GM19467 (cell line): Measurements from ENCODE around the gene C16orf74.
A peak's percentile ranks its signal among the peaks of the same experiment; 100 is the strongest.

Experiments
- ATAC-seq: cut with Tn5 transposase; IDR thresholded peaks from one replicate; pipeline ENCODE4 v1.9.1; 2021; ENCODE audit warnings: mild to moderate bottlenecking, moderate library complexity; ENCODE audit not compliant: unreplicated experiment

The C16orf74 gene

DNA sequence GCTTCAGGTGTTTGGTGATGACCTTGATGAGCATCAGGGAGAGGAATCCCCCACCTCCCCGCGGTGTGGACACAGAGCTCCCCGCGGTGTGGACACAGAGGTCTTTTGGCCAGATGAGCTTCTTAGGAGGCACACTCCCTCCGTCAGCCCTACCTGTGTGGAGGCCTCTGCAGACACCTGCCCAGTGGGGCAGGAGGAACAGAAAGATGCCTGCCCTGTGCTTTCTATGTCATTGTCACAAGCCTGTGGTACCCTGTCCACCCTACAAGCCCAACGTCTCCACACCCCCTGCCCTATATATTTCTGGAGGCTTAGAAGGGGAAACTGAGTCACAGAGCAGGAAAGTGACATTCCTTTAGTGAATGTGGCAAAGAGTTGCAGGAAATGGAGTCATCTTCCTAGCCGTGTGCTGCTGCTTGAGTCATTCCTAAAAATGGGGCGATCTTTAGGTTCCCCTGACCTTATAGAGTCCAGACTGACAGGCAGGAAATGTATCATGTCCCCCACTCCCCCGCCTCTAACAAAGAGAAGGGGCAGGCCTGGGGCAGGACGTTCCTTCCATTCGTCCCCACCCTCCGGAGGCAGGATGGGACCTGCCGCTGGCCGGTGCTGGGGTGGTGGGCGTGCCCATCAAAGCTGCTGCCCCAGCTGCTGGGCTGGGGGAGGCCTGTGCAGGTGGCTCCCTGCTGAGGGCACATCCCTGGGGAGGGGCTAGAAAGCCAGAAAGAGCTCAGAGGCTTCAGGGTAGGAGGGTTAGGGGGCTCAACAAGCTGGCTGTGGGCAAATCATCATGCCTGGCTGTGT lies 1.0 kb upstream of the C16orf74 start:
- no peak for ATAC-seq

DNA sequence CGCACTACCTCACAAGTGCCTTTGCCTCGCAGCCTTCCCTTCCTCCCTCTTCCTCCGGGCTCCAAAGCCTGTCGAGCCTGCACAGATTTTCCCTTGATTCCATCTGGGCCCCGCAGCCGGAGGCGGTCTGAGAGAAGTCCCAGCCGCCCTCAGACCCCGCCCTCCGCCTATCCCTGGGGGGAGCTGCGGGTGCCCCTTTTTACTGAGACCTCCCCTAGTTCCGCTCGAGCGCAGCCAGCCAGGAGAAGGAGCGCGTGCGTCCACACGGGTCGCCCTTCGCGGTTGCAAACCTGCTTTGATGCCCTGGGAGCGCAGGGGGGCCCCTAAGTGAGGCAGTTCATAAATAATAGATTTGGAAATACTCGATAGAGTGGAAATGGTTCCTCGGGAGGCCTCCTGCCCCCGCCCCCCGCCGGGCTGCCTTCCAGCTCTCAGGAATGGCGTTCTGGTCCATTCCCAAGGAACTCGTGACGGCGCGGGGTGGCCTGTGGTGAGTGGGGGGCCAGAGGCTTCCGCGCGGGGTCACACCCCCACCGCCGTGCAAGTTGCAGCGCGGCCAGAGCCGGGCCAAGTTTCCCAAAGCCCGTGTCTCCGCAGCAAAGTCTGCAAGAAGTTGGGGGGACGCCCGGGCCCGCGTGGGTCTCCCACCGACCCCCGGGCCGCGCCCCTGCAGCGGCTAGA lies 610 bp downstream of the C16orf74 start:
- no peak for ATAC-seq

DNA sequence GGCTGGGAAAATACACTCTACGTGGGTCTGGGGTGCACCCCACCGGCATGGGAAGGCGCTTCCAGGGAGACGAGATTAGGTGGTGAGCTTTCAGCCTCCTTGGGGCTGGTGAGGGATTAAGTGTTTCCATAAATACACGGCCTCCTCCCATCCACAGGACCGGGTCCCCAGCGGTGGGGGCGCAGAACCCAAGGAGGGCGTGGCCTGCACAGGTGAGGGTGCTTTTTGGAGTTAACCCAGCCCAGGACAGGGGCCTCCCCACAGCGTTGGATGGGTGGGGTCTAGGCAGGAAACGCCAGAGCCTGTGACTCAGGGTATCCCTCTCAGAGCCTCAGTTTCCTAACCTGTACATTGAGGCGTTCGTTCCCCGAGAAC lies 1.1 kb downstream of the C16orf74 start:
- no peak for ATAC-seq

DNA sequence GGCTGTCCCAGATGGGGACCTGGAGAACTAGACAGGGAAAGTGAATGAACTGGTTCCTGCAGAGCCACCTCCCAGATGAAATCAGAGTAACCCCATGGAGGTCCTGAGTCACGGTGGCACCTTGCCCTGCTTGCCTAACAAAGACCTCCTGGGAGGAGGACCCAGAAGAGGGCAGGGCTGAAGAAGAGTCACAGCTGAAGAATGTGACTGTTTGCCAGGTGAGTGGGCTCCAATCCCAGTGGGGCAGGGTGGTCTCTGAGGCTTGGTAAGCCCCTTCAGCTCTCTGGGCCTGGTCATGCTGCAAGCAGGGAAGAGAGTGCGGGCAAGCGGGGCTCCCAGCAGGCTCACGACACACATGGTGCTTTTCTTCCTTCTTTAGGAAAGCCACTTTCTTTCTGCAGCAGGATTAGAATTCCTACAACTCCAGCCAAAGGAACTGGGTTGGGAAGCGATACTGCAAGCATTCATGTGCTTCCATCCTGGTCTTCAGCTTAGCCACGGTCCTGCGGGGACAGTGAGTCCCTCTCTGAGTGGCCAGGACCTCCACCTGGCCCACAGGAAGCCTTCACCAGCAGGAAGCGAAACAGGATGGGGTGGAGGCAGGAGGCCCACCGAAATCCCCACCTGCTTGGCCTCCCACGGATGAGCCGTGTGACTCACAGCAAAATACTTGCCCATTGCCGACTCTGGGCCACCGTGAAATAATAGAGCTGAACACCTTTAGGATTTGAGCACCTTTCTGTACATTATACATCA lies 4.3 kb downstream of the C16orf74 start:
- ATAC-seq, result no peak

GRCh38 chr16:85738923-85739715 lies 11.8 kb downstream of the C16orf74 start:
- no peak for ATAC-seq

- ATAC-seq, result no peak
These were observed 14.0 kb downstream of the C16orf74 start for GRCh38 chr16:85736921-85737320.

- no peak for ATAC-seq
These were observed 14.9 kb downstream of the C16orf74 start for GRCh38 chr16:85735946-85736345.

DNA sequence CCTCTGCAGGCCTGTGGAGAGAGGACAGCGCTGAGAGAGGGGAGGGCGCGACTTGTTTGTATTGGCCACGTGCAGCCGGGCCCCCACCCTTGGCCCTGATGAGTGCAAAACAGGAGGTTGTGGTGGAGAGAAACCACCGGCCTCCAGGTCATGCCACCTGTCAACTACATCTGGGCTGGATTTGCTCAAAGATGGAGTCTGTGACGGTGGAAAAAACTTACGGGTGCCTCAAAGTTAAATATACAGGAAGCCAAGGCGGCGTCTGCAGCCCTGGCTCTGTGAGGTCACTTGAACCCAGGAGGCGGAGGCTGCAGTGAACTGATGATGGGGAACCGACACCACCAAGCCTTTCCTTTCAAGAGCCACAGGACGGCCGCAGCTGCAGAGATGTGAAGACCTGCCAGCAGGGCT lies 15.7 kb downstream of the C16orf74 start:
- peak; percentile 80 for ATAC-seq

GRCh38 chr16:85734311-85735017 lies 16.4 kb downstream of the C16orf74 start:
- ATAC-seq, result no peak

DNA sequence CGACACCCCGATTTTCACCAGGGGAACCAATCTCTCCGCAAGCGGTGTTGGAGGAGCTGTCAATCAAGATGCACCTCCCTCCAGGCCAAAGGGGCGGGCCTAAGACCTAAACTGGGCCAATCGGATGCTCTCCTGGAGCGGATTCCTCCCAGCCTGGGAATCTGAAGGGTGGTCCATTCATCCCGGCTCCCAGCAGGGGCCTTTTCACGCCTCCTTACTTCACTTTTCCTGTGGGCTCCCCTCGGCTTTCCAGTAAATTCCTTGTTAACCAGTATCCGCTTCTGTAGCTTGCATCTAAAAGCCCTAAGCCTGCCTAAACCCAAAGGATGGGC lies 17.1 kb downstream of the C16orf74 start:
- ATAC-seq, result no peak

- no peak for ATAC-seq
These were observed 17.6 kb downstream of the C16orf74 start for GRCh38 chr16:85733155-85733838.

DNA sequence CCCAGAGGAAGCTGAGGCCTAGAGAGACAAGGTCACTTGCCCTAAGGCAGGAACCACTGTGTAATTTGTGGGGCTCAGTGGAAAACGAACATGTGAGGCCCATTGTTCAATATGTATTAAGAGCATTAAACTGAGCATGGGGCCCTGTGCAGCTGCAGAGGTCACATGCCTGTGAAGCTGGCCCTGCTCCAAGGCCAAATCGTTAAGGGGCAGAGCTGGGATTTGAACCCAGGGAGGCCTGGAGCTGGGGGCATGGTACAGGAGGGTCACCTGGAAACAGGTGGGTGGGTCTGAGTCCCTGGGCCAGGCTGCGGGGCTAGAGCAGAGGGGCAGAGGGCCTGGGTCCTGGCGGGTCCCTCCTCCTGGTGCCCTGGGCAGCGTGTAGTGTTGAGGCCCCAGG lies 19.7 kb downstream of the C16orf74 start:
- no peak for ATAC-seq

DNA sequence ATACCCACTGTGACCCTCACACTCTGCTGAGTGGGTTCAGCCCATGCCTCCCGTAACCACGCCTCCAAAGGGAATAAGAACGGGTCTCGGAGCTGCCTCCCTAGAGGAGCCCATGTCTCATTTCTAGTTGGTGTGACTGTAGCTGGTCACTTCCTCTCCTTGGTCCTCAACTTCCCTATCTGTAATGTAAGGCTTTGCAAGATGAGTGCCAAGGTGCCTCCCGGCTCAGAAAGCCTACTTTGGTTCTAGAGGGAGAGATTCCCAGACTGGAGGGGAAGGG lies 20.8 kb downstream of the C16orf74 start:
- no peak for ATAC-seq

DNA sequence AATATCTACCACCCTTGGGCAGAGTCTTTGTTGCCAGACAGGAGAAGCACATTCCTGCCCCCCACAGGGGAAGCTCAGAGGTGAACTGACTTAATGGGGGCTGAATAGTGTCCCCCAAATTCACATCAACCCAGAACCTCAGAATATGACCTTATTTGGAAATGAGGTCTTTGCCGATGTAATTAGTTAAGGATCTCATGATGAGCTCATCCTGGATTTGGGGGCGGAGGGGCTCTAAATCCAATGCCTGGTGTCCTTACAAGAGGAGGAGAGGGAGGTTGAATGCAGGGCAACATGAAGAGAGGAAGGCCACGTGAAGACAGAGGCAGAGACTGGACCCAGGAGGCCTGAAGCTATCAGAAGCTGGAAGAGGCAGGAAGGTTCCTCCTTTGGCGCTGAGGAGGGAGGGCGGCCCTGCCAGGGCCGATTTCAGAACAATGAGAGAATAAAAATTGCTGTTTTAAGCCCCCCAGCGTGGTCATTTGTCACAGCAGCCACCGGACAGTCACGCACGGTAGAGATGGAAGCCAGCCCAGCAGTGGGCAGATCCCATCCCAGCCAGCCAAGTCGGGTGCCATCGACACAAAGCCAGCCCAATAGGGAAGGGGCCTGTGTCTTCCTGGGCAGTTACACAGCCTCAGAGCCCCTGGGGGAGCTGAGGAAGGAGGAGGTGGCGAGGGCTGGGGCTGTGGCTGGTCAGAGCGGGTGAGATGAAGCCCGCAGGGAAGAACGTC lies 21.3 kb downstream of the C16orf74 start:
- ATAC-seq, result no peak

GRCh38 chr16:85728879-85729278 lies 22.0 kb downstream of the C16orf74 start:
- no peak for ATAC-seq

GRCh38 chr16:85724936-85725335 lies 26.0 kb downstream of the C16orf74 start:
- no peak for ATAC-seq

GRCh38 chr16:85724126-85724879 lies 26.6 kb downstream of the C16orf74 start:
- no peak for ATAC-seq

DNA sequence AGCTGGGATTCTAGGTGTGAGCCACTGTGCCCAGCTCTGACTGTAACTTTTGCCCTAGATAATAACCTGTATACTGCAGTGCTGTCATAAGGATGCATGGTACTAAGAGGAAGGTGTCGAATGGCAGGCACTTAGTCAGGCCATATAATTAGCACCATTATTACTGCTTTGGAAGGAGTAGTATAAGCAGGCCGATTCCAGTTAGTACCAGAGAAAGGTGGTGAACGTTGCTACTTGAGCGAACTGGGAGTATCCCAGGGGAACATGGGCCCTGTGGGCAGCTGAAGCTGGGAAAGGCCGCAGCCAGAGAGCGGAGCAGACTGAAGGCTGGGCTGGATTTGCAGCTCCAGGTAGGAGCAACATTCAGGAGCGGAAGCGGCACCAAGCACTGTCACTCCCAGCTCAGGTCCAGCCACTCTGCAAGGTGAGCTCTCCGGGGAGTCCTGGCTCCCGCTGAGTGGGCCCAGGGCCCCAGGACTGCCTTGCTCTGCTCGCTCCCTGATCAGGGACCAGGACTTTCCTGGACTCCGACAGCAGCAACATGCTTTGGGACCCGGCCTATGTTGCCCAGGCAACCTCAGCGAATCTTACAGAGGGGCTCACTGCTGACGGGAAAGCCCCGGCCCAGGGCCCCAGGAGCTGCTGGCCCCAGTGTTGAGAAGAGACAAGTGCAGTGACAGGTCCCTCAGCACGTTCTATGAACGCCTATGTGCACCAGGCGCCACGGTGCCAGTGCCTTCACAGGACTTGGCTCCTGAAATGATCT lies 28.6 kb downstream of the C16orf74 start:
- no peak for ATAC-seq
